GM10266 (cell line): Measurements from ENCODE around the gene EXD1.

Experiments
- DNase-seq: peaks from one replicate; pipeline ENCODE4 v3.0.0; 2012; ENCODE audit errors: extremely low spot score
- CTCF ChIP-seq: IDR thresholded peaks from 2 replicates; pipeline ENCODE4 v1.5.1; 2012; ENCODE audit warnings: mild to moderate bottlenecking, low read depth; ENCODE audit not compliant: control insufficient read depth, insufficient read depth; ENCODE audit errors: missing control alignments

Gene EXD1

GRCh38 chr15:41199470-41199869, 31.1 kb downstream of the EXD1 start:
- DNase-seq: no peak
- no peak for TF ChIP-seq CTCF

- DNase-seq: no peak
Observed at GRCh38 chr15:41194444-41194843, 36.1 kb downstream of the EXD1 start.

GRCh38 chr15:41183581-41183980, 47.0 kb downstream of the EXD1 start:
- no peak for DNase-seq
- no peak for TF ChIP-seq CTCF

More at GRCh38 chr15:41194444-41194843, 36.1 kb downstream of the EXD1 start:
- no peak for TF ChIP-seq CTCF

- TF ChIP-seq CTCF: no peak
- no peak for DNase-seq
Observed at GRCh38 chr15:41182266-41182665, 48.3 kb downstream of the EXD1 start.

- TF ChIP-seq CTCF: no peak
- DNase-seq: no peak
Observed at GRCh38 chr15:41180206-41180789, 50.3 kb downstream of the EXD1 start.

- no peak for TF ChIP-seq CTCF
- DNase-seq: no peak
Observed at GRCh38 chr15:41169781-41170180, 60.8 kb downstream of the EXD1 start.

GRCh38 chr15:41169086-41169485, 61.5 kb downstream of the EXD1 start:
- TF ChIP-seq CTCF: no peak

More at GRCh38 chr15:41169086-41169485, 61.5 kb downstream of the EXD1 start:
- no peak for DNase-seq
